Suprapubic skin (tissue), 4 donors: ENCODE data around the gene UVRAG.

Experiments
- EP300 ChIP-seq: sonication (generic); formaldehyde crosslinking; IDR thresholded peaks from one replicate; pipeline ENCODE4 v1.6.1; 2017; ENCODE audit warnings: antibody characterized with exemption
- POLR2AphosphoS5 ChIP-seq, 3 donors: sonication (generic); formaldehyde crosslinking; IDR thresholded peaks; one replicate each; pipeline ENCODE4 v1.6.1; 2017; ENCODE audit warnings: antibody characterized with exemption in 3 of 3
- TF ChIP-seq, protein P1 (sequence below), 2 donors: fragments of 200-600 bp in 1 of 2; fragments of 450-650 bp in 1 of 2; sonication (generic) in 1 of 2; IDR thresholded peaks; one replicate each; pipeline ENCODE4 v1.5.1; 2016 to 2019; ENCODE audit warnings: antibody characterized with exemption in 2 of 2, mild to moderate bottlenecking in 1 of 2, moderate library complexity in 1 of 2

DNA sequence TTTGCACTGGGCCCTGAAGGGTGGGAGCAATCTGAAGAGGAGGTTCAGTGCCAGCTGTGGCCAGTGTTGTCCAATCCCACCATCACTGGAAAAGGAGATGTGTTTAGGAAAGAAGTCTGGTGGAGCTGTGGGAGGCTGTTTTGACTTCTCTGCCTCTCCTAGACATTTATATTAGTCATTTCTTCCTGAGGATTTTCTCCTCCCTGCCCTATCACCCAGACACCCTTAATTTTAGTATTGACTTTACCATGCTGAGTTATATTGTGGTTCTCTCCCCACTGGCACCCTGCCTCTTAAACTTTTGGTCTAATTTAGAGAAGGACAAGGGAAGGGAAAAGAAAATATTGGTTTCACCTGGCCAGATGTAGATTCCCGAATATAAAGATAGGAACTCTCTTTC, 232.2 kb downstream of the UVRAG start:
- TF ChIP-seq POLR2AphosphoS5 (IDR thresholded peaks at IDR 0.05) (no peak), EP300 (no peak)
- TF ChIP-seq, protein P1, sequence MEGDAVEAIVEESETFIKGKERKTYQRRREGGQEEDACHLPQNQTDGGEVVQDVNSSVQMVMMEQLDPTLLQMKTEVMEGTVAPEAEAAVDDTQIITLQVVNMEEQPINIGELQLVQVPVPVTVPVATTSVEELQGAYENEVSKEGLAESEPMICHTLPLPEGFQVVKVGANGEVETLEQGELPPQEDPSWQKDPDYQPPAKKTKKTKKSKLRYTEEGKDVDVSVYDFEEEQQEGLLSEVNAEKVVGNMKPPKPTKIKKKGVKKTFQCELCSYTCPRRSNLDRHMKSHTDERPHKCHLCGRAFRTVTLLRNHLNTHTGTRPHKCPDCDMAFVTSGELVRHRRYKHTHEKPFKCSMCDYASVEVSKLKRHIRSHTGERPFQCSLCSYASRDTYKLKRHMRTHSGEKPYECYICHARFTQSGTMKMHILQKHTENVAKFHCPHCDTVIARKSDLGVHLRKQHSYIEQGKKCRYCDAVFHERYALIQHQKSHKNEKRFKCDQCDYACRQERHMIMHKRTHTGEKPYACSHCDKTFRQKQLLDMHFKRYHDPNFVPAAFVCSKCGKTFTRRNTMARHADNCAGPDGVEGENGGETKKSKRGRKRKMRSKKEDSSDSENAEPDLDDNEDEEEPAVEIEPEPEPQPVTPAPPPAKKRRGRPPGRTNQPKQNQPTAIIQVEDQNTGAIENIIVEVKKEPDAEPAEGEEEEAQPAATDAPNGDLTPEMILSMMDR (IDR thresholded peaks at IDR 0.05), result no peak
